A204.1 (cell line): ENCODE results near the gene CAMK2A.
"Not testable (repeated sequence)": the region's sequence is repeated elsewhere in the genome, so short reads cannot be mapped to it uniquely, and the experiment has no call there.

Experiments
- FAIRE-seq: peaks from 2 replicates; lab custom pipeline; 2012; peaks lifted over from hg19 to GRCh38; lab: Jason Lieb, UNC

Gene CAMK2A

DNA sequence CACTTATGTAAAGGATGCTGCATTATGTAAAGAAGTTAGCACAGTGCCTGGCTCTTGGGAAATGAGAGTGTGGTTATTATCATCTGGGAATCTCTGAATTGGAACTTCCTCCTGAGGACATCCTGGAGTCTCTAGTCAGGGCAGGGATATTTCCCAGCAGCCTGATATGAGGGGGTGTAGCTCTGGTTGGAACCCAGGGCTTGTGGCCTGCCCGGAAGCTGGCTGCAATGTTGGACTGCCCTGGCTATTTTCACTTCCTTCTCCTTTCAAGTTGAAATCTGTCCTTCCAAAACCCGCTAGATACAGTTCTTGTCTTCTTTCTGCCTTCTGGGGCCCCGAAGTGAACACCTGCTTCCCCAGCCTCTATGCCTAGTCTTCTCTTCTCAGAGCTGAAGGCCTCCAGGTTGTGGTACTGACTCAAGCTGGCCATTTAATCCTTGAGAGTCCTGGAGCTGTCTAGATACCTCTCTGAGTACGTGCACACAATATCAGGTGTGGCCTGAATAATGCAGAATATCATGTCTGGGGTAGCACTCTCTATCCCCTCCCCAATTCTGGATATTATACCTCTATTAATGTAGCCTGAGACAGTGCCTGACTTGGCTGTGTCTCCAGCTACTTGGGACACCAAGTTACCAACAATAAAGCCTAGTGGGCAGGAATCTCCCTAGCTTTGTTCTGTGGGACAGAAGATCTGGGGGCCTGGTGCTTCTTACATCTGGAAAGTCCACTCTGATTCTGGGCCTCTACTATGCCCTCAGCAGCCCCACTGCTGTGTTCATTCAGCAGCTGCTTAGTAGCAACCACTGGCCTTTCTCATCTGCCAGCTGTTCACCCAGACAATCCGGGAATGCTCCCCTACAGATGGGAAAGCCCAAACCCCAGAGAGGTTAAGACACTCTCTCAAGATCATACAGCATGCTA, 54.7 kb downstream of the CAMK2A start:
- FAIRE-seq, result no peak

DNA sequence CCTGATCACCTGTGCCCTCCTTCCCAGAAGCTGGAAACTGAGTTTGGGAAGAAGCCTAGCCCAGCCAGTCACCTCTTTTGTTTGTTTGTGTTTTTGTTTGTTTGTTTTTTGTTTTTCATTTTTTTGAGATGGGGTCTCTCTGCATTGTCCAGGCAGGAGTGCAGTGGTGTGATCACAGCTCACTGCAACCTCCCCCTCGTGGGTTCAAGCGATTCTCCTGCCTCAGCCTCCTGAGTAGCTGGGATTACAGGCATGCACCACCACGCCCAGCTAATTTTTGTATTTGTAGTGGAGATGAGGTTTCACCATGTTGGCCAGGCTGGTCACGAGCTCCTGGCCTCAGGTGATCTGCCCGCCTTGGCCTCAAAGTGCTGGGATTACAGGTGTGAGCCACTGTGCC, 55.9 kb downstream of the CAMK2A start:
- not testable (repeated sequence) for FAIRE-seq

DNA sequence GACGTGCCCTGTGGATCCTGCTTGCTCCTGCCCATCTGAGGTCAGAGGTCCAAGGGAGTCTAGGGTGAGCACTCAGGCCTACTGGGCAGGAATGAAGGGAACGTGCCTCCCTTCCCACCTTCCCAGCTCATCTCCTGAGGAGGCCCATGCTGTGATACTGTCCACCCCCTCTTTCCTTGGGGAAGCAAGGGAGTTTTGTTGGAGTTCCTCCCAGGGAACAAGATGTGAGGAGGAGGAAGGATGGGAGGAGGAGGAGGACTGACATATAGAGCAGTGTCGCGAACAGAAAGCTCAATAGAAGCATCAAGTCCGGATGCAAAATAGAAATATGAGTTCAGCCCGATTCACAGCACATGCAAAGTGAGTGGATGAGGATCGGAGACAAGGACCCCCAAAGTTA, 58.7 kb downstream of the CAMK2A start:
- no peak for FAIRE-seq

DNA sequence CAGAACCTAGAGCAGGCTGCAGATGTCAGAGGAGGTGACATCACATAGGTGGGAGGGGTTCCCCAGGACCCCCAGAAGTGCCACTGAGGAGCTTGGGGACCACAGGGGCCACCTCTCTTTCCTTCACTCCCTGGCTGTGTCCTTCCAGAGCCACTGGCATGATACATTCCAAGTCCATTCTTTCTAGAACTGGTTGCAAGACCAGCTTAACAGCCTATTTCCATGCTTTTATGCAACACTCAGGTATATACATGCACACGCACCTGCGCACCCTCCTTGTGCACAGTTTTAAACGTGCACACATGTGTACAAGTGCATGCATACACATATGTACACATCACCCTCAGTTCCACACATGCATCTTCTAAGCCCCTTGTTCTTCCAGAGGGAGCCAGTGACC, 60.0 kb downstream of the CAMK2A start:
- no peak for FAIRE-seq

- FAIRE-seq, result no peak
Observed at GRCh38 chr5:150227606-150228273, 61.8 kb downstream of the CAMK2A start.

GRCh38 chr5:150227036-150227435, 62.5 kb downstream of the CAMK2A start:
- FAIRE-seq, result no peak

GRCh38 chr5:150224483-150225027, 65.0 kb downstream of the CAMK2A start:
- no peak for FAIRE-seq

- FAIRE-seq, result no peak
Observed at GRCh38 chr5:150223474-150223873, 66.1 kb downstream of the CAMK2A start.

- FAIRE-seq, result no peak
Observed at GRCh38 chr5:150222906-150223305, 66.7 kb downstream of the CAMK2A start.

GRCh38 chr5:150221471-150221870, 68.1 kb downstream of the CAMK2A start:
- FAIRE-seq, result no peak

GRCh38 chr5:150219861-150220260, 69.7 kb downstream of the CAMK2A start:
- no peak for FAIRE-seq

DNA sequence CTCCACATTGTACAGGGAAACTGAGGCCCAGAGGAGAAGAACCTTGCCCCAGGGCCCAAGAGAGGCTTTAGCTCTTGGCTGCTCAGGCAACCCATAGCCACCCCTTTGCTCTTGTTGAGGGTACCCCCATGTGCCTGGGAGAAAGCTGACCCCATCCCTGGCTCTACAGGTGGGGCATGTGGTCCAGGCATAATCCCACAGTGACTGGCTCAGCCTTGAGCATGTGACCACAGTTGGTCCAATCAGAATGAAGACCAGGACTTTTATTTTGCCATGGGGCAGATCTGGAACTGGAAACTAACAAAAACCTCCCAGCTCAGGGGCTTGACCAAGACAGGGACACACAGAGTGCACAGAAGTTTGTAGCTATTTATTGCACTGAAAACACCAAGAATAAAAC, 70.4 kb downstream of the CAMK2A start:
- FAIRE-seq, result no peak

- no peak for FAIRE-seq
Observed at GRCh38 chr5:150218693-150219035, 70.9 kb downstream of the CAMK2A start.

DNA sequence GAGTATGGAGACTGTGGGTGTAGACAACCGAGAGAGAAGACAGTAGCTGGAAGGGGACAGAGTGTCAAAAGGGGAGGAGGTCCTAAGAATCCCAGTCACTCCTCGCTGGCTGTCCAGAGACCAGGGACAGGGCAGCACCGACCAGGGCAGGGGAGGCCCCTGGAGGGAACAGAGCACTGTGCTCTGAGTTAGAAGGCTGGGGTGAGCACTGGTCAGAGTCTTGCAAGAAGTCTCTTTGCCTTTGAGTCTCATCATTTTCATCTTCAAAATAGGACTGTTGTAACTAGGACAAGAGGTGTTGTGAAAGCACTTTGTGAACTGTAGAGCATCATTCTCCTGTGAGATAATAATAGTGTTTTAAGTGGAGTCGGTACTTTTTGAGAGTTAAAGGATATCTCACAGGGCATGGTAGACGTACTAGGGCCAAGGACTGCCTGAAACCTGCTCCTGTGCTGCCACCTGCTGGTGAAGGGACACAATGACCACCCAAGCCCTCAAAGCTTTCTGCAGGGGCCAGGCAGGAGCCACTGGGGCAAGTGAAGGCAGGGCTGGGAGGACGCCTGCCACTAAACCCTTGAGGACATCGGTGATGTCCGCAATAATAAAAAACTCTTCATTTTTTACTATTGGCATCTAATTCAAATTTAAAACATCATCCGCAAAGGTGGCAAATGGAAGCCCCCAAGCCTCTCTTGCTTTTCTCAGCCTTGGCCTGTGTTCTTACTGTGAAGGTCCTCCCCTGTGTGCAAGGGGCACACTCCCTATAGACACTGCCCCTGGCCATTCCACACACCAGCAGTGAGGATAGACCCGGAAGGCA, 71.5 kb downstream of the CAMK2A start:
- peak; percentile 72 for FAIRE-seq

GRCh38 chr5:150217038-150217437, 72.5 kb downstream of the CAMK2A start:
- no peak for FAIRE-seq

DNA sequence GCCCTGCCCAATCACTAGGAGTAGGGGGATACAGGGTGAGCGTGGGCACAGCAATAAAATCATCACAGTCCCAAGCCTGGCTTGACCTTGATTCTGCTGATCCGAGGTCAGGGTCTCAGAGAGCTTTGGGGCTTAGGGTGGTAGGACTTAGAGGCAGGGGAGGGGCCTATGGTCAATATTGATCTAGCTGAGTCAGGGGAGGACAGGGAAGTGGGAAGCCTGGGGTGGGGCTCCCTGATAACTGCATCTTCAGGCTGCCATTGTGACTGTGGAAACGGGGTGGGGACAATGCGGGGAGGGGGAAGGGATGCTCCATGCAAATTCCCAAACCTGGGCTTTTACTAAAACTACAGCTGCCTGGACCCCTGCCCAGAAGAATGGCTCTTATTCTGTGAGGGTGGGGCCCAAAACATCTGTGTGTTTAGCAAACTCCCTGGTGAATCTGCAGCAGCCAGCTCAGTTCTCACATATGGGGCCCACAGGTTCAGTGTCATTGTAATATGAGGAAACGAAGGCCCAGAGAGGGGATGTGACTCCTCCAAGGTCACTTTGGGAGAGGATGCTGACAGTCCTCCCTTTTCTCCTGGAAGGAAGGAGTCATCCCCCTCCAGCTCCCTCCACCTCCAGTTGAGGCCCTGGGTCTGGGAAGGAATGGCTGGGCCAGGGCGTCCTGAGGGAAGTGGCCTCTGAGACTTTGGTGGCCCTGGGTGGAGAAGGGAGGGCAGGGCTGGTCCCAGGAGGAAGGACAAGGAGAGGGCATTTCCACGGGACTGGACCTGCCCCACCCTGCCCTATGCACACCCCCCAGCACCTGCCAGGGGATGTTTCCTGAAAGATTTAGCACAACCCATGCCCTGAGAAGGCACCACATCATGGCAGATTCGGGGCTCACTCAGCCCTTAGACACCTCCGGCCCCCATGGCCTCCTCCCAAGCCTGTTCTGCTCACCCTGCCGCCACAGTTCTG, 73.3 kb downstream of the CAMK2A start:
- no peak for FAIRE-seq

GRCh38 chr5:150214289-150214688, 75.3 kb downstream of the CAMK2A start:
- FAIRE-seq, result no peak

DNA sequence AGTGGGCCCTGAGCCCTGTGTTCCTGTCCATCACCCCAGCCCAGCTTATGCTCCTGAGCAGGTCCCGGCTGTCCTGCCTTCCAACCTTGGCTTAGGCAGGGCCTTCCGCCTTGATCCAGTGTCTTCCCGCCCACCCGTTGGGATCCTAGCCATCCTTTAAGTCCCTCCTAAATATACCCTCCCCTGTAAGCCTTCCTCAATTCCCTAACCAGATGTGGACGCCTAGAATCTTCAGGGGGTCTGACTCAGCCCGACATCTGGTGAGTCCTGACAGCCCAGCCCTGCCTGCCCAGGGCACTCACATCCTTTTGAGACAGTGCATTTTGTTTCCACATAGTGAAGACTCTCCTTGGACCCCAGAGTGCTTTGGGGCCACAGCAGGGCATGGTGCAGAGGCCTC, 76.0 kb downstream of the CAMK2A start:
- no peak for FAIRE-seq

- FAIRE-seq, result no peak
Observed at GRCh38 chr5:150211156-150212030, 78.2 kb downstream of the CAMK2A start.

- no peak for FAIRE-seq
Observed at GRCh38 chr5:150210644-150211043, 78.9 kb downstream of the CAMK2A start.
